SK-N-SH (cell line): ENCODE results near the gene KLHDC10.

Experiments
- EZH2phosphoT487 ChIP-seq: fragments of 200-600 bp; sonication (generic); IDR thresholded peaks from 2 replicates; pipeline ENCODE4 v1.6.1; 2017; ENCODE audit warnings: low read depth, mixed run types, mild to moderate bottlenecking, antibody characterized with exemption, moderate library complexity, borderline replicate concordance
- JUND ChIP-seq: IDR thresholded peaks from 2 replicates; pipeline ENCODE4 v1.4.0; 2012
- MEF2A ChIP-seq: IDR thresholded peaks from 2 replicates; pipeline ENCODE4 v1.4.0; 2012; ENCODE audit warnings: low read depth, borderline replicate concordance
- POLR2AphosphoS5 ChIP-seq: IDR thresholded peaks from 2 replicates; pipeline ENCODE4 v1.6.1; 2012; ENCODE audit warnings: low read depth, low read length
- USF2 ChIP-seq: fragments of 150-350 bp; IDR thresholded peaks from 2 replicates; pipeline ENCODE4 v1.6.1; 2017; ENCODE audit warnings: antibody characterized with exemption, low read length, low read depth, borderline replicate concordance
- TF ChIP-seq, protein P1 (sequence below): fragments of 200-600 bp; sonication (generic); IDR thresholded peaks from 2 replicates; pipeline ENCODE4 v1.6.1; 2017; ENCODE audit warnings: antibody characterized with exemption, mild to moderate bottlenecking, moderate library complexity
- TF ChIP-seq, protein P2 (sequence below): IDR thresholded peaks from 2 replicates; pipeline ENCODE4 v1.4.0; 2012; ENCODE audit warnings: low read depth

- TF ChIP-seq, protein P1, sequence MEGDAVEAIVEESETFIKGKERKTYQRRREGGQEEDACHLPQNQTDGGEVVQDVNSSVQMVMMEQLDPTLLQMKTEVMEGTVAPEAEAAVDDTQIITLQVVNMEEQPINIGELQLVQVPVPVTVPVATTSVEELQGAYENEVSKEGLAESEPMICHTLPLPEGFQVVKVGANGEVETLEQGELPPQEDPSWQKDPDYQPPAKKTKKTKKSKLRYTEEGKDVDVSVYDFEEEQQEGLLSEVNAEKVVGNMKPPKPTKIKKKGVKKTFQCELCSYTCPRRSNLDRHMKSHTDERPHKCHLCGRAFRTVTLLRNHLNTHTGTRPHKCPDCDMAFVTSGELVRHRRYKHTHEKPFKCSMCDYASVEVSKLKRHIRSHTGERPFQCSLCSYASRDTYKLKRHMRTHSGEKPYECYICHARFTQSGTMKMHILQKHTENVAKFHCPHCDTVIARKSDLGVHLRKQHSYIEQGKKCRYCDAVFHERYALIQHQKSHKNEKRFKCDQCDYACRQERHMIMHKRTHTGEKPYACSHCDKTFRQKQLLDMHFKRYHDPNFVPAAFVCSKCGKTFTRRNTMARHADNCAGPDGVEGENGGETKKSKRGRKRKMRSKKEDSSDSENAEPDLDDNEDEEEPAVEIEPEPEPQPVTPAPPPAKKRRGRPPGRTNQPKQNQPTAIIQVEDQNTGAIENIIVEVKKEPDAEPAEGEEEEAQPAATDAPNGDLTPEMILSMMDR = no peak
- TF ChIP-seq MEF2A (no peak), POLR2AphosphoS5 (no peak), EZH2phosphoT487 (no peak), JUND (no peak), USF2 (no peak)
- TF ChIP-seq, protein P2, sequence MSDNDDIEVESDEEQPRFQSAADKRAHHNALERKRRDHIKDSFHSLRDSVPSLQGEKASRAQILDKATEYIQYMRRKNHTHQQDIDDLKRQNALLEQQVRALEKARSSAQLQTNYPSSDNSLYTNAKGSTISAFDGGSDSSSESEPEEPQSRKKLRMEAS = no peak
These were observed 21.4 kb upstream of the KLHDC10 start for GRCh38 chr7:130048906-130049305.
